HepG2 (cell line): ENCODE measurements around the gene CCDC106. TPM values are rescaled to one million over a fixed set of nuclear protein-coding genes. Genes with fewer than 3 reads are reported as not detected.

Experiments used
- ATAC-seq: fragments of 200-7000 bp; cut with Tn5 transposase; 3 replicates; pipeline ENCODE4 v1.9.1; 2020; ENCODE audit warnings: mild to moderate bottlenecking, moderate library complexity
- BruUV-seq: library from RNA; stranded (reverse); fragments of 400-500 nt; replicated peaks from 2 replicates; lab custom pipeline; 2021; lab: Mats Ljungman, UMichigan
- CTCF ChIA-PET: fragments of 300-600 bp; formaldehyde crosslinking; extraction: SDS; loops from one replicate; lab custom pipeline; 2021; ENCODE audit warnings: low total read pairs, inconsistent platforms, low intra/inter-chr PET ratio; lab: Yijun Ruan, JAX
- POLR2A ChIA-PET: fragments of 350-600 bp; sonication (Branson Sonifier 250); formaldehyde crosslinking; loops from one replicate; lab custom pipeline; 2020; ENCODE audit warnings: antibody characterized with exemption, inconsistent platforms; lab: Yijun Ruan, JAX
- DNase-seq: peaks from one replicate; pipeline ENCODE4 v3.0.0-alpha.2; 2015; ENCODE audit warnings: low spot score
- FAIRE-seq: peaks from 3 replicates; lab custom pipeline; 2011; peaks lifted over from hg19 to GRCh38; lab: Jason Lieb, UNC
- H2AFZ ChIP-seq: one replicate; pipeline ENCODE4 v1.6.1; 2011; ENCODE audit warnings: low read length, inconsistent platforms
- H3K27ac ChIP-seq: fragments of 300-600 bp; 3 replicates; pipeline ENCODE4 v1.8.0; 2011; ENCODE audit warnings: mixed run types, mild to moderate bottlenecking, mixed read lengths, low read length, inconsistent platforms; ENCODE audit not compliant: insufficient read depth; ENCODE audit errors: extremely low read length
- H3K27me3 ChIP-seq, 2 experiments: fragments of 200-600 bp in 1 of 2; 2 replicates in 1 of 2; 3 replicates in 1 of 2; pipeline versions ENCODE4 v1.6.0 to v1.8.0; 2011; ENCODE audit warnings: low read length in 2 of 2, mild to moderate bottlenecking in 2 of 2, moderate library complexity in 2 of 2, inconsistent platforms in 1 of 2; ENCODE audit not compliant: insufficient read depth in 2 of 2, control insufficient read depth in 1 of 2
- H3K36me3 ChIP-seq, 2 experiments: fragments of 200-600 bp in 1 of 2; replicated peaks in 1 of 2; 2 replicates in 1 of 2; 3 replicates in 1 of 2; pipeline versions ENCODE4 v1.5.1 to v1.8.0; 2011; ENCODE audit warnings: low read length in 2 of 2, inconsistent platforms in 1 of 2; ENCODE audit not compliant: insufficient read depth in 2 of 2, control insufficient read depth in 1 of 2
- H3K4me1 ChIP-seq: 2 replicates; pipeline ENCODE4 v1.5.1; 2012; ENCODE audit warnings: low read length, inconsistent platforms; ENCODE audit not compliant: insufficient read depth
- H3K4me2 ChIP-seq: 2 replicates; pipeline ENCODE4 v1.6.0; 2011; ENCODE audit warnings: low read depth, low read length, inconsistent platforms
- H3K4me3 ChIP-seq, 3 experiments: fragments of 200-600 bp in 1 of 3; sonication (generic), shearing (Covaris generic) in 1 of 3; replicated peaks in 1 of 3; 2 replicates each; pipeline ENCODE4 v1.5.1; 2011 to 2016; ENCODE audit warnings: low read length in 3 of 3, inconsistent platforms in 2 of 3, low read depth in 2 of 3, mild to moderate bottlenecking in 2 of 3, control low read depth in 1 of 3, mixed read lengths in 1 of 3; ENCODE audit not compliant: insufficient read depth in 1 of 3
- H3K79me2 ChIP-seq: one replicate; pipeline ENCODE4 v1.6.1; 2011; ENCODE audit warnings: low read length, inconsistent platforms; ENCODE audit not compliant: insufficient read depth
- H3K9ac ChIP-seq: 2 replicates; pipeline ENCODE4 v1.6.0; 2011; ENCODE audit warnings: mild to moderate bottlenecking, low read depth, low read length, inconsistent platforms; ENCODE audit not compliant: insufficient read depth
- H3K9me3 ChIP-seq: 2 replicates; pipeline ENCODE4 v1.5.1; 2012; ENCODE audit warnings: mild to moderate bottlenecking, low read length
- H4K20me1 ChIP-seq: 2 replicates; pipeline ENCODE4 v1.6.0; 2011; ENCODE audit warnings: inconsistent platforms, mild to moderate bottlenecking, low read length, moderate library complexity; ENCODE audit not compliant: insufficient read depth
- AGO1 ChIP-seq: fragments of 200-400 bp; formaldehyde crosslinking; IDR thresholded peaks from 2 replicates; pipeline ENCODE4 v1.6.1; 2017; ENCODE audit warnings: mild to moderate bottlenecking, low read depth, low read length, moderate library complexity; ENCODE audit not compliant: poor library complexity, severe bottlenecking
- DNMT3B ChIP-seq: conservative IDR thresholded peaks from 2 replicates; pipeline ENCODE4 v1.6.1; 2016; ENCODE audit warnings: missing biosample characterization, control low read depth
- GATAD1 ChIP-seq: IDR thresholded peaks from 2 replicates; pipeline ENCODE4 v1.6.1; 2016; ENCODE audit warnings: missing genetic modification reagents, missing compliant biosample characterization
- KDM5A ChIP-seq: fragments of 200-600 bp; sonication (generic); IDR thresholded peaks from 2 replicates; pipeline ENCODE4 v1.7.0; 2018; ENCODE audit warnings: antibody characterized with exemption, mild to moderate bottlenecking, low read length, borderline replicate concordance
- KDM5B ChIP-seq: sonication (generic); formaldehyde crosslinking; IDR thresholded peaks from 2 replicates; pipeline ENCODE4 v1.4.0; 2020; ENCODE audit warnings: missing genetic modification reagents, mild to moderate bottlenecking, borderline replicate concordance
- MAZ ChIP-seq, 2 experiments: sonication (generic) in 1 of 2; formaldehyde crosslinking in 1 of 2; IDR thresholded peaks; 2 replicates each; pipeline versions ENCODE4 v1.5.0 to v1.6.1; 2012 to 2020; ENCODE audit warnings: low read depth in 2 of 2, mild to moderate bottlenecking in 2 of 2, borderline replicate concordance in 1 of 2, improper control_type of control experiment in 1 of 2, low read length in 1 of 2, missing genetic modification reagents in 1 of 2, moderate library complexity in 1 of 2
- MED8 ChIP-seq: sonication (generic); formaldehyde crosslinking; IDR thresholded peaks from 2 replicates; pipeline ENCODE4 v1.8.1; 2023; ENCODE audit warnings: mild to moderate bottlenecking, missing genetic modification reagents; ENCODE audit not compliant: insufficient replicate concordance
- NBN ChIP-seq: fragments of 450-650 bp; conservative IDR thresholded peaks from 2 replicates; pipeline ENCODE4 v1.6.1; 2017
- POLR2AphosphoS2 ChIP-seq: IDR thresholded peaks from 2 replicates; pipeline ENCODE4 v1.6.1; 2011; ENCODE audit warnings: low read depth, low read length, improper control_type of control experiment
- REXO4 ChIP-seq: sonication (generic); formaldehyde crosslinking; IDR thresholded peaks from 2 replicates; pipeline ENCODE4 v1.8.0; 2022; ENCODE audit warnings: missing genetic modification reagents, mild to moderate bottlenecking, borderline replicate concordance
- RNF2 ChIP-seq: fragments of 450-650 bp; conservative IDR thresholded peaks from 2 replicates; pipeline ENCODE4 v1.6.1; 2016; ENCODE audit warnings: low read depth
- ZMAT3 ChIP-seq: sonication (generic); formaldehyde crosslinking; conservative IDR thresholded peaks from 2 replicates; pipeline ENCODE4 v1.7.0; 2021; ENCODE audit warnings: missing genetic modification reagents
- ZNF235 ChIP-seq: sonication (generic); formaldehyde crosslinking; IDR thresholded peaks from 2 replicates; pipeline ENCODE4 v1.8.1; 2023; ENCODE audit warnings: mild to moderate bottlenecking, missing genetic modification reagents, borderline replicate concordance
- ZNF263 ChIP-seq: sonication (generic); formaldehyde crosslinking; IDR thresholded peaks from 2 replicates; pipeline ENCODE4 v1.4.0; 2020; ENCODE audit warnings: missing genetic modification reagents
- ZNF331 ChIP-seq: sonication (generic); formaldehyde crosslinking; IDR thresholded peaks from 2 replicates; pipeline ENCODE4 v1.4.0; 2020; ENCODE audit warnings: missing genetic modification reagents
- ZNF564 ChIP-seq: sonication (generic); formaldehyde crosslinking; IDR thresholded peaks from 2 replicates; pipeline ENCODE4 v1.8.1; 2023; ENCODE audit warnings: mild to moderate bottlenecking, missing genetic modification reagents
- ZNF7 ChIP-seq: IDR thresholded peaks from 2 replicates; pipeline ENCODE4 v1.6.1; 2016; ENCODE audit warnings: missing biosample characterization, missing genetic modification reagents
- WGBS: methylation state at CpG from one replicate; pipeline ENCODE4 v1.1.6; 2017; ENCODE audit warnings: low lambda C conversion rate; 5-methylcytosine and 5-hydroxymethylcytosine counted together
- in situ Hi-C: cut with HindIII; loops from 2 replicates; pipeline ENCODE4 v1.10.0; 2017; ENCODE audit warnings: low pct_unique_long_range_greater_than_20kb; ENCODE audit not compliant: extremely low pct_ligation_motif_present
- intact Hi-C: fragments of 100-400 bp; cut with micrococcal nuclease; formaldehyde crosslinking; loops from one replicate; pipeline ENCODE4 v1.10.0; 2022; ENCODE audit not compliant: unreplicated experiment
- polyA plus RNA-seq, 8 experiments: library from polyadenylated mRNA; depleted of rRNA in 3 of 8; stranded (reverse) in 7 of 8; unstranded in 1 of 8; fragments of >200 nt; fragmentation: Illumina TruSeq in 4 of 8; extraction: Trizol in 4 of 8; gene quantifications; 2 replicates each; pipeline versions ENCODE4 v1.2.1 to v1.2.3, GENCODE V29; 2011 to 2016; ENCODE audit warnings: low read depth in 4 of 8, missing spikeins in 1 of 8, mixed read lengths in 1 of 8; ENCODE audit not compliant: insufficient read depth in 1 of 8
- total RNA-seq, 5 experiments: library from RNA; depleted of rRNA; stranded (reverse); fragments of >200 nt; fragmentation: Illumina TruSeq; extraction: Trizol; gene quantifications; 2 replicates each; pipeline ENCODE4 v1.2.3, GENCODE V29; 2016; ENCODE audit warnings: low read depth in 1 of 5

The CCDC106 gene
- total and polyA plus RNA-seq, 2 of the 13 experiments (the other 11 are each of a cell fraction or from before 2014, with no cell fraction given), result 4.7 to 8.8 TPM

DNA sequence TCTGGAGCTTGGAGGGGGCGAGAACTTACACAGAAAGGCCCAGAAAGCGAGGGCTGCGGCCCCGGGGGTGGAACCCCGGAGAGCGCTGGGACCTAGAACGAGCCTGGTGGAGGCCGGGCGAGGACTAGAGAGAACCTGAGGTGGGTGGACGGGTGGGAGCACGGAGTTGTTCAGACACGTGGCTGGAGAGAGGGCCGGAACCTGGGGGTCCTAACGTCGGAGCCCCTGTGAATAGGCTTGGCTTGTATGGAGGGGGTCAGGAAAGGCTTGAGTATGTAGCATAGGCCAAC lies 4.2 kb upstream of the CCDC106 start:
- no TSS peak for BruUV-seq
- H3K36me3 ChIP-seq, result peaks cover 0 to 10% of the 10 kb centered on the region in 2 experiments; a peak in 2 of 5 replicates
- H2AFZ ChIP-seq, result no peak overlapping the region
- H4K20me1 ChIP-seq, result no peaks in the 10 kb centered on the region
- DNase-seq (no peak), ATAC-seq (peak; percentile 1), FAIRE-seq (no peak)
- peak overlapping the region; percentile 84 for H3K9ac ChIP-seq
- no peaks in the 10 kb centered on the region for H3K9me3 ChIP-seq
- H3K79me2 ChIP-seq, result peaks cover 41% of the 10 kb centered on the region
- intact Hi-C loops (no loop called here), in situ Hi-C loops (no loop called here)
- 4% methylated on average over 12 of the region's 15 CpGs for WGBS
- no peaks in the 10 kb centered on the region; a peak in 1 of 5 replicates for H3K27me3 ChIP-seq
- peak overlapping the region; percentile 92 to 96 (median 92) for H3K4me3 ChIP-seq
- peak overlapping the region; percentile 79 for H3K27ac ChIP-seq
- TF ChIP-seq ZNF263 (CRISPR knock-in tag), result peak; percentile 69
- no peak for TF ChIP-seq ZNF331
- 0 out of 2 replicates have a peak, but pooled peaks have one; percentile 10 for TF ChIP-seq KDM5B
- no peak for TF ChIP-seq GATAD1 (CRISPR knock-in tag)
- no peak for TF ChIP-seq ZNF7 (CRISPR knock-in tag)
- peak; percentile 6; the same call in 1 of the 2 replicates for TF ChIP-seq ZNF235
- TF ChIP-seq MAZ (IDR thresholded peaks at IDR 0.05; ENCODE audit: borderline replicate concordance, low read depth, low read length), result no peak
- TF ChIP-seq MAZ (CRISPR knock-in tag; IDR thresholded peaks at IDR 0.05; ENCODE audit: low read depth), result 0 out of 2 replicates have a peak, but pooled peaks have one; percentile 2
- TF ChIP-seq ZMAT3, result peak; percentile 54; the same call in 1 of the 2 replicates
- TF ChIP-seq MED8, result no peak
- peak; percentile 80; the same call in 1 of the 2 replicates for TF ChIP-seq KDM5A
- no peak for TF ChIP-seq RNF2
- TF ChIP-seq ZNF564, result 0 out of 2 replicates have a peak, but pooled peaks have one; percentile 5
- TF ChIP-seq NBN, result no peak
- TF ChIP-seq AGO1, result peak; percentile 0
- TF ChIP-seq DNMT3B (CRISPR knock-in tag), result 0 out of 2 replicates have a peak, but pooled peaks have one; percentile 1
- TF ChIP-seq REXO4 (CRISPR knock-in tag), result no peak
- TF ChIP-seq POLR2AphosphoS2, result 0 out of 2 replicates have a peak, but pooled peaks have one; percentile 10
- ChIA-PET CTCF (interaction anchor here (1.7 kb wide), 1 partner anchor 12 kb away, joined by 4 read pairs; no protein-coding TSS in a partner anchor), POLR2A (interaction anchor here (2.4 kb wide), 1 partner anchor 11 kb away, joined by 10 read pairs; the partner anchor contains the start of gene U2AF2)
- peaks cover 61% of the 10 kb centered on the region for H3K4me1 ChIP-seq
- peak overlapping the region; percentile 84 for H3K4me2 ChIP-seq
